NOMO-1 treated with DMSO at 0.1 percent for 48 hours (cell line): Measurements from ENCODE around the gene TM7SF3.

Experiments used
- DNase-seq: peaks from one replicate; lab custom pipeline; 2025; ENCODE audit not compliant: unreplicated experiment; lab: John Stamatoyannopoulos, UW

Gene TM7SF3

DNA sequence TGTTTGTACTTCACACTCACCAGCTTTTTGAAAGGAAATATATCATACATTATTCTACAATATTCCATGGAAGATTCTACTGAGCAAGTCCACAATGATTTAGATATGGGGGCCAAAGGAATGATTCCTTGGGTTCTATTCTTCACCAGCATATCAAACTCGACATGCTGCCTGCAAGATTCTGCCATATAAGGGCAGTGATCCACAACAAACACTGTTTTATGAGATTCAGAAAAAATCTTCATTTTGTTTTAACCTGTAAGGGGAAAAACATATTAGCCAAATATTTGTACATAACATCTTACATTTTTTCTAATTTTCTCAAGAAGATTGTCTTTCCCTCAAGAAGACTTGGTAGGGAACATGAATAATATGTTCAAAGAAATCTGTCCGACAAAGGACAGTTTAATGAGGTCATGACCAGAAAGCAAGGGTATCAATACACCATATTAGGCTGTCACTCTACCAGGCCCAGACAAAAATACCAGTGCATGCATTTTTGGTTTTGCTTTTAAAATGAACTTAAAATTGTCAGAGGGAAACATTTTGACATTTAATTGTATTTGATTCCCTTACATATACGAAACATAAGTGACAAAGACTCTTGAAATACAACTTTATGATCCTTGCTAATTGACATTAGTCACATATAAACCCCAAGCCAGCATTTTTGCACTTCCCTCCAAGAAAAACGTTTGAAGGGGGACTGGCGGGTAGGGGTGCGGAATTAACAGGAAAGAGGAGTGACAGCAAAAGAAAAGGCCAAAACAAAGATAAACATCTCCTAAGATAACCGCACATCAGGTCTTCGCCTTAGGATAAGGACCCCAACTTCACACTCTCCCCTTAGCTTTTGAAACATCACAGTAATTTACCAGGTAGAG, 77.4 kb downstream of the TM7SF3 start:
- no peak for DNase-seq

DNA sequence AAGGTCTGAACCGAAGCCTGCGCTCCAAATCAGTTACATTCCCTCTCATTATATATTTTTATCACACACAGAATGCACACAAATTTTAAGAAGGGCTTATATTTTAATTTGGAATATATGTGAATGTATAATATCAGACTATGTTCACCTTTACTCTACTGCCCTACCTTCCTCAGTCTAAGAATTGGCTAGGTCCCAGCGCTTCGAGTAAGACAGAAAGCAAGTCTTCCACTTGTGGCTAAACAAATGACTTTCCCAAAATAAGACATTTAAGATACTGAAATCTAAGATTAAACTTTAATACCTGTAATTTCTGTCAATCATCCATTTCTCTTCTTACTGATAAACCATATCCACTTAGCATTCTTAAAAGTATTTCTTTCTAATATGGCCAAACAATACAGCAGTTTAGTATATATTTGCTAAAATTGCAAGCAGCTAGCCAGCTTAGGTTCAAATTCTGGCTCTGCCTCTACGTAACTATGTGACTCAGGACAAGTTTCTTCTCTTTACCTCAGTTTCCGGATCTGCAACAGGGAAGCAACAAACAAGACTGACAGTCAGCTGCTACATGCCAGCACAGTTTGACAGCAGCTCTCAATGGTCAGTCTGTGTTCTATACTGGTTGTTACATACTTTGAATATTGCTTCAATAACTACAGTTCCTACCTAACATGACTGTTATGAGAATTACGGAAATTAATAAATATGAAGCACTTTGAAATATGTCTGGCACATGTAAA, 78.4 kb downstream of the TM7SF3 start:
- DNase-seq: no peak

GRCh38 chr12:26929590-26929989, 84.6 kb downstream of the TM7SF3 start:
- DNase-seq: no peak

DNA sequence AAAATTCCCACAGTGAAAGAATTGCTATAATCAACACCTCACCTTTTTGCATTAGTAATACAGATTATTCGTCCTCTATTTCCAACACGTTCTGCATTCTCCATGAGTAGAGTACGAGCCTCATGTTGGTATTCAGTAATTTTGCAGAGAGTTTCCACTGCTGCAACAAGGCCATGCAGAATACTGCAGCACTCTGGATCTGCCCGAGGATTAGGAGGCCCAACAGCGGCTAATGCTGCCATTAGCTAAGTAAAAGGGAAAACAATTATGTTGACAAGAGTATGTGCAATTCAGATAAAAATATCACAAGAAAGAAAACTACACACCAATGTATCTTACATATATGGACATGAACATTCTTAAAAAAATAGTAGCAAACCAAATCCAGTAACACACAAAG, 85.5 kb downstream of the TM7SF3 start:
- no peak for DNase-seq
